Skin epidermis (tissue), 12 donors: ENCODE data around the gene EVC2.

Experiments used
- H3K27ac ChIP-seq, 21 experiments: fragments of 200-600 bp; sonication (generic) in 11 of 21; one replicate each; pipeline ENCODE4 v1.5.0; 2020; ENCODE audit warnings: mild to moderate bottlenecking in 3 of 21, inconsistent platforms in 2 of 21, moderate library complexity in 2 of 21
- H3K4me3 ChIP-seq, 7 experiments: fragments of 200-600 bp; sonication (generic) in 2 of 7; one replicate each; pipeline ENCODE4 v1.5.0; 2020; ENCODE audit warnings: inconsistent platforms in 2 of 7, mild to moderate bottlenecking in 2 of 7, moderate library complexity in 1 of 7

The EVC2 gene

GRCh38 chr4:5543681-5544080 lies 164.7 kb downstream of the EVC2 start:
- no peak overlapping the region for H3K27ac ChIP-seq
- no peak overlapping the region for H3K4me3 ChIP-seq

GRCh38 chr4:5541169-5541568 lies 167.2 kb downstream of the EVC2 start:
- H3K27ac ChIP-seq, result no peak overlapping the region

GRCh38 chr4:5539584-5539983 lies 168.8 kb downstream of the EVC2 start:
- H3K27ac ChIP-seq, result no peak overlapping the region
- no peak overlapping the region for H3K4me3 ChIP-seq

More at GRCh38 chr4:5541169-5541568, 167.2 kb downstream of the EVC2 start:
- H3K4me3 ChIP-seq, result no peak overlapping the region

GRCh38 chr4:5532100-5532499 lies 176.3 kb downstream of the EVC2 start:
- no peak overlapping the region for H3K27ac ChIP-seq
- H3K4me3 ChIP-seq, result no peak overlapping the region

- Histone ChIP-seq H3K27ac (no peak overlapping the region), H3K4me3 (no peak overlapping the region)
Measured at GRCh38 chr4:5528031-5528436, 180.3 kb downstream of the EVC2 start.

- no peak overlapping the region for H3K4me3 ChIP-seq
- H3K27ac ChIP-seq, result no peak overlapping the region
Measured at GRCh38 chr4:5527211-5527610, 181.1 kb downstream of the EVC2 start.

- no peak overlapping the region for H3K27ac ChIP-seq
- no peak overlapping the region for H3K4me3 ChIP-seq
Measured at GRCh38 chr4:5526080-5526846, 182.1 kb downstream of the EVC2 start.

- Histone ChIP-seq H3K27ac (no peak overlapping the region), H3K4me3 (no peak overlapping the region)
Measured at GRCh38 chr4:5524446-5525299, 183.7 kb downstream of the EVC2 start.

- no peak overlapping the region for H3K27ac ChIP-seq
- no peak overlapping the region for H3K4me3 ChIP-seq
Measured at GRCh38 chr4:5517372-5517771, 191.0 kb downstream of the EVC2 start.

- Histone ChIP-seq H3K4me3 (no peak overlapping the region), H3K27ac (no peak overlapping the region)
Measured at GRCh38 chr4:5515646-5516045, 192.7 kb downstream of the EVC2 start.
